LNCAP (cell line): Measurements from ENCODE around the gene PTPN18.

Experiments used
- CTCF ChIP-seq: fragments of 450-650 bp; IDR thresholded peaks from 2 replicates; pipeline ENCODE4 v1.5.1; 2017; ENCODE audit warnings: mild to moderate bottlenecking

The PTPN18 gene

DNA sequence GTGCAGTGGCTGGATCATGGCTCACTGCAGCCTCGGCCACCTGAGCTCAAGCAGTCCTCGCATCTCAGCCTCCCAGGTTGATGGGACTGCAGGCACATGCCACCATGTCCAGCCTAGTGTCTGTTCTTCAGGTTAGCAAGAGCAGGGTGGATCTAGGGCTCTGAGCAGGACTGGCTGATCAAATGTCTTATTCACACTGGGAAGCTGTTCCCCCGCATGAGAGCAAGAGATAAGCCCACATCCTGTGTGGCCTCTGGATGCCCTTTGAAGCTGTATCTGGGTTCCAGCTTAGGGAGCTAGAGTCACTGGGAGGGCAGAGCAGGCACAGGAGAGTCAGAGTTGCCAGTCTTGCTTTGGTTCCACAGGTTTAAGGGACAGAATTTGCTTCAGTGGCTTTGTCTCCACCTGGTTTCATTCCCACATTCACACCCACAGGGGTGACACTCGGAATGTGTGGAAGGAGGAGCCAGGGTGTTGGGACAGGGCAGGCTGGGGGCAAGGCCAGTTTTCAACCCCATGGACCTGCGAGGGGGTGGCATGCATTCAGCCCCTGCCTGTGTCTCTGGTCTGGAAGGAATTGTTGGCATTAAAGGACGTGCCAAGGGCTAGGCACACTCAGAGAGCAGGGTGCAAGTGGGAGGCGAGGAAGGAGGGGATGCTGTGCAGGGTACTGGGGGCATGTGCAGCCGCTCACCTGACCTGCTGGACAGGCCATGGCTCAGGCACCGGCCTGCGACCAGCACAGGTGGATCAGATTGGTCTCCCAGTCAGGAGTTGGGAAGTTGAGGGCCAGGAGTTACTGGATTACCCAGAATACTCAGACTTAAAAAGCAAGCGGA, 24.5 kb downstream of the PTPN18 start:
- TF ChIP-seq CTCF = no peak

DNA sequence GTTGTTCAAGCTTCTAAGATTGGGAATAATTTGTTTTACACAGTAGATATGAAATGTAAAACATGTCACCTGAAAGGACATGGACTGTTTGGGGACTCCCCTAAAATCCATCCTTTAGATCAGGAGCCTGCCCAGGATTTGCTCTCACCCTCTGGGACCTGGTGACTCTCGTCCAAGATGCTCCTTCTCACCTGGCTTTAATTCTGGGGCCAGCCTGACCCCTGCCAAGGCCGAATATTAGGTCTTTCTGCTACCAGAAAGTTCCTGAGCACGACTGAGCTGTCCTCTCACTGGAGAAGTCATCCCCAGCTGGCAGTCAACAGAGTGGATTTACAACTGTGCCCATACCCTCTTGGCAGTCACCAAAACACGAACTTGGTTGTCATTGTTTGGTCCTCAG, 25.3 kb downstream of the PTPN18 start:
- TF ChIP-seq CTCF = no peak

- no peak for TF ChIP-seq CTCF
Observed at GRCh38 chr2:130381619-130382018, 25.8 kb downstream of the PTPN18 start.

DNA sequence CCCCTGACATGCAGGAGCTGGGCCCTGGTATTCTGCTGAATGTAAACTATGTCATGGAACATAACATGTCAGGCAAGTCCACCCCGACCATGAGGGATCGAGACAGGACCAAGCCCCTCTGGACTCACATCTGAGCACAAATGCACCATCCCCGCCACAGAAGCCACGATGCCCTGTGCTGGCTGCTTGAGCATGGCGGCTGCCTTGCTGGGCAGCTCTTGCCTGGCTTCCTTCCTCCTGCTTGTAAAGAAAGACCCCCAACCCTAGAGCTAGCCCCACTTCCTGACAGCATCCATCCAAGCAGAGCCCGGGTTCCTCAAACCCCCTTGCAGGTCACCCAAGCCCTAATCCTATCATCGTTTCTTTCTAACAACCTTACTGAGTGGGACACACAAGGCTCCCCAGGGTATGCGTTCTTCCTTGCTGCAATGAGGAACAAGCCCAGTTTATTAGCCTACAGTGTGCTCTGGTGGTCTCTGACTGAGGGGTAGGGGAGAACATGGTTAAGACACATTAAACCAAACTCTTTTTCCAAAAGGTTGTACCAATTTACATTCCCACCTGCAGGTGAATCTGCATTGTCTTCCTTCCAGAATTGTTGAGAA, 26.6 kb downstream of the PTPN18 start:
- no peak for TF ChIP-seq CTCF

DNA sequence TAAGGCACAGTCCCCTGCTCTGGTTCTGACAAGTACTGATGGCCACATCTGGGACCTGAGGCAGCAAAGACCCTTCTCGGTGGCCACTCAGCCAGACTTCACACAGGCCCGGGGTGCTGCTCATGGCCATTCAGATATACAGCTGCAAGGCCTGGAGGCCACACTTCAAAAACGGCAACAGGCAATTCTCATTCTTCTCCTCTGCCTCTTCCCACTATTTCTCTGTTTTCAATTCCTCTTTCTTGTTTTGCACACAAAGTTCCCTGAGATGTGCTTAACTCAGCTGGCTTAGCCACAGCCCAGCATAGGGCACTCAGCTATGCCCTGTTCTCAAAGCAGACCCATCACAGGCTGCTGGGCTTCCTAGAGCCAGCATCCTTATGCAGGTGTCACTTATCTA, 29.9 kb downstream of the PTPN18 start:
- TF ChIP-seq CTCF = no peak

- TF ChIP-seq CTCF = no peak
Observed at GRCh38 chr2:130387071-130387400, 31.2 kb downstream of the PTPN18 start.

- TF ChIP-seq CTCF = no peak
Observed at GRCh38 chr2:130387804-130388203, 31.9 kb downstream of the PTPN18 start.
